Kidney (tissue), 14 donors: ENCODE data around the gene FYB1. TPM values are rescaled to one million over a fixed set of nuclear protein-coding genes. Genes with fewer than 3 reads are reported as not detected.

Experiments
- DNase-seq, 5 donors: peaks; one replicate each; pipeline ENCODE4 v3.0.0-alpha.2; 2013 to 2020
- FAIRE-seq: peaks from 2 replicates; lab custom pipeline; 2012; peaks lifted over from hg19 to GRCh38; lab: Jason Lieb, UNC
- H3K27ac ChIP-seq, 2 donors: one replicate each; pipeline ENCODE4 v1.7.0; 2013; ENCODE audit warnings: low read depth in 2 of 2, low read length in 2 of 2, inconsistent platforms in 1 of 2
- H3K27me3 ChIP-seq: one replicate; pipeline ENCODE4 v1.7.1; 2013; ENCODE audit warnings: low read length, inconsistent platforms; ENCODE audit not compliant: control insufficient read depth, insufficient read depth
- H3K36me3 ChIP-seq, 3 donors: one replicate each; pipeline versions ENCODE4 v1.7.0 to v1.7.1; 2013; ENCODE audit warnings: low read length in 3 of 3, control low read depth in 1 of 3, inconsistent platforms in 1 of 3; ENCODE audit not compliant: insufficient read depth in 3 of 3, control insufficient read depth in 2 of 3
- H3K4me1 ChIP-seq, 3 donors: one replicate each; pipeline versions ENCODE4 v1.7.0 to v1.7.1; 2013; ENCODE audit warnings: low read length in 3 of 3, inconsistent platforms in 1 of 3, low read depth in 1 of 3; ENCODE audit not compliant: control insufficient read depth in 2 of 3, insufficient read depth in 2 of 3
- H3K4me3 ChIP-seq, 3 donors: one replicate each; pipeline versions ENCODE4 v1.7.0 to v1.8.1; 2013; ENCODE audit warnings: low read length in 3 of 3, control low read depth in 1 of 3, inconsistent platforms in 1 of 3
- H3K9ac ChIP-seq, 3 donors: one replicate each; pipeline versions ENCODE4 v1.7.0 to v1.7.1; 2013; ENCODE audit warnings: low read length in 3 of 3, control low read depth in 1 of 3, inconsistent platforms in 1 of 3
- H3K9me3 ChIP-seq, 3 donors: one replicate each; pipeline versions ENCODE4 v1.7.0 to v1.7.1; 2013; ENCODE audit warnings: low read length in 3 of 3, control low read depth in 1 of 3, inconsistent platforms in 1 of 3; ENCODE audit not compliant: control insufficient read depth in 2 of 3, insufficient read depth in 1 of 3
- CTCF ChIP-seq: IDR thresholded peaks from 3 replicates; pipeline ENCODE4 v1.5.1; 2012; ENCODE audit warnings: mild to moderate bottlenecking, moderate library complexity, borderline replicate concordance; ENCODE audit not compliant: insufficient read depth; ENCODE audit errors: extremely low read depth
- intact Hi-C: fragments of 100-400 bp; cut with DNase I; formaldehyde crosslinking; loops from one replicate; pipeline ENCODE4 v1.11.1; 2022
- polyA plus RNA-seq: library from polyadenylated mRNA; stranded (reverse); fragments of 350-450 nt; fragmentation: Illumina TruSeq; extraction: RNeasy Lipid Tissue Mini Kit (QIAGEN cat#74804); gene quantifications from one replicate; pipeline ENCODE4 v1.2.3, GENCODE V29; 2014; ENCODE audit warnings: low read depth, low replicate concordance; ENCODE audit not compliant: insufficient read depth
- total RNA-seq: library from RNA; stranded (reverse); fragmentation: NEBNext Ultra II Directional; extraction: Animal tissue kit (Norgen Biotek cat#: 25700); gene quantifications from one replicate; pipeline ENCODE4 v1.2.1, GENCODE V29; 2021
- donor health status: control.
- donor health status: control.
- donor health status: control.
- donor health status: control.
- donor health status: control.
- donor health status: DM: yes; HTN: yes; CAD: no.
- donor health status: Normal renal cell carcinoma (clear cell type).

The FYB1 gene
- total and polyA plus RNA-seq, 2 donors from 2014 or later, result 2.3 to 53.7 TPM

DNA sequence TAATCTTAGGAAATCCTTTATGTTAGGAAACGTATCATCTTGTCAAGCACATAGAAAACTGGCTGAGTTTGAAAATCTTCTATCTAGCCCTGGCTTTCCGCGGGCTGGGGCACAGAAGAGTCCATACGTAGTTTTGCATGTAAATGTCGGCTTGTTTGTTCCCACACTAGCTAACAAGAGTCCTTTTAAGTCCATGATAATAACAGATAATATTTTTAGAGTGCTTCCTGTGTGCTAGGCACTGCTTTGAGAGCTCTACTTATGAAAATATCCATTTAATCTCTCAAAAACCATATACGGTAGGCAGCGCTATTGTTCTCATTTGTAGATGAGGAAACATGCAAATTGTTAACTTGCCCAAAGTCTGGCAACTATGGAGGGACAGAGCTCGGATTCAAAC, 40.5 kb downstream of the FYB1 start:
- H3K27ac ChIP-seq, result no peak overlapping the region
- no peak overlapping the region for H3K9ac ChIP-seq
- H3K4me1 ChIP-seq, result peaks cover 0 to 9% (median 0%) of the 10 kb centered on the region in 3 donors
- FAIRE-seq, result no peak
- intact Hi-C loops, result no loop called here
- DNase-seq, result no peak
- TF ChIP-seq CTCF, result no peak
- H3K27me3 ChIP-seq, result no peaks in the 10 kb centered on the region
- no peaks in the 10 kb centered on the region for H3K9me3 ChIP-seq
- H3K36me3 ChIP-seq, result no peaks in the 10 kb centered on the region
- H3K4me3 ChIP-seq, result no peak overlapping the region

GRCh38 chr5:39178171-39178570, 41.2 kb downstream of the FYB1 start:
- Histone ChIP-seq H3K36me3 (no peaks in the 10 kb centered on the region), H3K9me3 (no peaks in the 10 kb centered on the region), H3K9ac (no peak overlapping the region), H3K4me3 (no peak overlapping the region), H3K27ac (no peak overlapping the region), H3K4me1 (peaks cover 0 to 9% (median 0%) of the 10 kb centered on the region in 3 donors), H3K27me3 (no peaks in the 10 kb centered on the region)
- FAIRE-seq, result no peak
- no peak for TF ChIP-seq CTCF
- DNase-seq, result no peak
- intact Hi-C loops, result no loop called here

- DNase-seq, result no peak
- Histone ChIP-seq H3K36me3 (no peaks in the 10 kb centered on the region), H3K27ac (no peak overlapping the region), H3K9ac (no peak overlapping the region), H3K9me3 (no peaks in the 10 kb centered on the region), H3K4me1 (peaks cover 0 to 9% (median 0%) of the 10 kb centered on the region in 3 donors), H3K27me3 (no peaks in the 10 kb centered on the region), H3K4me3 (no peak overlapping the region)
- FAIRE-seq, result no peak
- intact Hi-C loops, result no loop called here
- TF ChIP-seq CTCF, result no peak
Measured at GRCh38 chr5:39177631-39177964, 41.8 kb downstream of the FYB1 start.
